Uterus (tissue), 4 donors: ENCODE results near the gene ZNF710. TPM values are rescaled to one million over a fixed set of nuclear protein-coding genes. Genes with fewer than 3 reads are reported as not detected.

ENCODE experiments used
- DNase-seq, 2 donors: peaks; one replicate each; pipeline ENCODE4 v3.0.0-alpha.2; 2019 to 2020
- H3K27ac ChIP-seq, 2 donors: fragments of 200-600 bp; sonication (generic); 1 replicate in 1 of 2; 2 replicates in 1 of 2; pipeline ENCODE4 v1.5.1; 2016 to 2018
- H3K27me3 ChIP-seq, 2 donors: fragments of 200-600 bp; sonication (generic); one replicate each; pipeline ENCODE4 v1.5.1; 2018 to 2019; ENCODE audit warnings: control low read depth in 1 of 2
- H3K36me3 ChIP-seq, 2 donors: fragments of 200-600 bp; sonication (generic); one replicate each; pipeline ENCODE4 v1.5.1; 2019; ENCODE audit warnings: control low read depth in 1 of 2
- H3K4me1 ChIP-seq, 2 donors: fragments of 200-600 bp; sonication (generic); one replicate each; pipeline ENCODE4 v1.5.1; 2018 to 2019; ENCODE audit warnings: control low read depth in 1 of 2
- H3K4me3 ChIP-seq, 2 donors: fragments of 200-600 bp; sonication (generic); 1 replicate in 1 of 2; 2 replicates in 1 of 2; pipeline ENCODE4 v1.5.1; 2018 to 2019; ENCODE audit warnings: mild to moderate bottlenecking in 1 of 2
- H3K9me3 ChIP-seq, 2 donors: fragments of 200-600 bp; sonication (generic); one replicate each; pipeline ENCODE4 v1.5.1; 2019; ENCODE audit warnings: control low read depth in 1 of 2
- CTCF ChIP-seq, 4 experiments: fragments of 200-600 bp in 2 of 4; fragments of 450-650 bp in 2 of 4; sonication (generic) in 2 of 4; IDR thresholded peaks; one replicate each; pipeline ENCODE4 v1.5.1; 2016 to 2019; ENCODE audit warnings: antibody characterized with exemption in 4 of 4, mild to moderate bottlenecking in 2 of 4, moderate library complexity in 1 of 4
- POLR2A ChIP-seq, 2 donors: fragments of 450-650 bp; IDR thresholded peaks; one replicate each; pipeline ENCODE4 v1.6.1; 2016; ENCODE audit warnings: antibody characterized with exemption in 2 of 2, mild to moderate bottlenecking in 1 of 2, moderate library complexity in 1 of 2
- intact Hi-C: fragments of 100-400 bp; cut with DNase I; formaldehyde crosslinking; loops from one replicate; pipeline ENCODE4 v1.15.1; 2023; ENCODE audit warnings: low total_unique reads
- total RNA-seq, 4 donors: library from RNA; depleted of rRNA in 3 of 4; stranded (reverse); fragments of >200 nt in 3 of 4; gene quantifications; one replicate each; pipeline versions ENCODE4 v1.1.0 to v1.2.4, GENCODE V29; 2014 to 2023
- donor health status: DM: yes; HTN: yes; CAD: no.

ZNF710 gene
- total RNA-seq, 4 donors from 2014 or later: 2.3 to 22.2 (median 8.4) TPM

GRCh38 chr15:90047956-90048575, 46.9 kb downstream of the ZNF710 start:
- H3K9me3 ChIP-seq: no peaks in the 10 kb centered on the region
- no peaks in the 10 kb centered on the region for H3K4me1 ChIP-seq
- H3K27ac ChIP-seq: no peak overlapping the region
- H3K36me3 ChIP-seq: no peaks in the 10 kb centered on the region
- H3K27me3 ChIP-seq: no peaks in the 10 kb centered on the region
- intact Hi-C loops: no loop called here
- H3K4me3 ChIP-seq: no peak overlapping the region
- no peak for DNase-seq
- TF ChIP-seq POLR2A (IDR thresholded peaks at IDR 0.05) (no peak), CTCF (IDR thresholded peaks at IDR 0.05) (no peak)

GRCh38 chr15:90049030-90049429, 47.9 kb downstream of the ZNF710 start:
- Histone ChIP-seq H3K4me3 (no peak overlapping the region), H3K9me3 (no peaks in the 10 kb centered on the region), H3K36me3 (no peaks in the 10 kb centered on the region), H3K27me3 (no peaks in the 10 kb centered on the region), H3K27ac (no peak overlapping the region), H3K4me1 (no peaks in the 10 kb centered on the region)
- no peak for DNase-seq
- intact Hi-C loops: no loop called here
- no peak for TF ChIP-seq CTCF (IDR thresholded peaks at IDR 0.05)
- no peak for TF ChIP-seq POLR2A (IDR thresholded peaks at IDR 0.05)

GRCh38 chr15:90049666-90050604, 48.8 kb downstream of the ZNF710 start:
- Histone ChIP-seq H3K36me3 (no peaks in the 10 kb centered on the region), H3K4me1 (no peaks in the 10 kb centered on the region), H3K9me3 (no peaks in the 10 kb centered on the region), H3K27me3 (no peaks in the 10 kb centered on the region), H3K4me3 (no peak overlapping the region), H3K27ac (no peak overlapping the region)
- DNase-seq: no peak
- no peak for TF ChIP-seq CTCF (IDR thresholded peaks at IDR 0.05)
- intact Hi-C loops: loop anchor here (5.0 kb wide), 1 partner anchor 172 kb away; no protein-coding TSS in a partner anchor

- no peaks in the 10 kb centered on the region for H3K27me3 ChIP-seq
- TF ChIP-seq POLR2A (IDR thresholded peaks at IDR 0.05): no peak
- TF ChIP-seq CTCF (IDR thresholded peaks at IDR 0.05): no peak
- H3K36me3 ChIP-seq: no peaks in the 10 kb centered on the region
- H3K27ac ChIP-seq: no peak overlapping the region
- no peak overlapping the region for H3K4me3 ChIP-seq
- no peaks in the 10 kb centered on the region for H3K4me1 ChIP-seq
- intact Hi-C loops: loop anchor here (5.0 kb wide), 1 partner anchor 170 kb away; no protein-coding TSS in a partner anchor
- no peak for DNase-seq
- no peaks in the 10 kb centered on the region for H3K9me3 ChIP-seq
These were observed 50.8 kb downstream of the ZNF710 start for GRCh38 chr15:90051874-90052273.
